Panc1 (cell line): ENCODE results near the gene PSMB7. TPM values are rescaled to one million over a fixed set of nuclear protein-coding genes. Genes with fewer than 3 reads are reported as not detected.

Source experiments
- ATAC-seq: fragments of 200-7000 bp; cut with Tn5 transposase; 2 replicates; pipeline ENCODE4 v1.9.1; 2020; ENCODE audit warnings: mild to moderate bottlenecking, moderate library complexity
- BruUV-seq: library from RNA; stranded (reverse); fragments of 400-500 nt; replicated peaks from 2 replicates; lab custom pipeline; 2021; lab: Mats Ljungman, UMichigan
- CTCF ChIA-PET: fragments of 300-600 bp; sonication (Branson Sonifier 250); formaldehyde crosslinking; loops from one replicate; lab custom pipeline; 2022; ENCODE audit warnings: antibody characterized with exemption; lab: Charles Lee
- POLR2A ChIA-PET: fragments of 300-600 bp; sonication (Branson Sonifier 250); formaldehyde crosslinking; loops from one replicate; lab custom pipeline; 2022; ENCODE audit warnings: antibody characterized with exemption; lab: Charles Lee
- DNase-seq: peaks from one replicate; pipeline ENCODE4 v3.0.0-alpha.2; 2010; ENCODE audit warnings: low read depth, low spot score
- H3K27ac ChIP-seq: 2 replicates; pipeline ENCODE4 v1.5.1; 2011; ENCODE audit warnings: mild to moderate bottlenecking, low read length, inconsistent platforms
- H3K27me3 ChIP-seq: fragments of 200-500 bp; sonication (Bioruptor generic); 2 replicates; pipeline ENCODE4 v1.6.0; 2014; ENCODE audit warnings: low read length, inconsistent platforms; ENCODE audit not compliant: control insufficient read depth, insufficient read depth
- H3K36me3 ChIP-seq: fragments of 200-500 bp; sonication (Bioruptor generic); 2 replicates; pipeline ENCODE4 v1.5.1; 2014; ENCODE audit warnings: inconsistent platforms, mild to moderate bottlenecking, low read length, moderate library complexity; ENCODE audit not compliant: control insufficient read depth, insufficient read depth
- H3K4me1 ChIP-seq: 2 replicates; pipeline ENCODE4 v1.5.1; 2011; ENCODE audit warnings: inconsistent platforms, mild to moderate bottlenecking, low read length, moderate library complexity; ENCODE audit not compliant: control insufficient read depth, insufficient read depth
- H3K4me3 ChIP-seq, 2 experiments: 2 replicates each; pipeline ENCODE4 v1.5.1; 2011 to 2012; ENCODE audit warnings: low read depth in 2 of 2, low read length in 2 of 2, mild to moderate bottlenecking in 2 of 2, inconsistent platforms in 1 of 2, moderate library complexity in 1 of 2
- H3K9me3 ChIP-seq: fragments of 200-500 bp; sonication (Bioruptor generic); 2 replicates; pipeline ENCODE4 v1.5.1; 2014; ENCODE audit warnings: low read depth, mild to moderate bottlenecking, inconsistent platforms, low read length, moderate library complexity; ENCODE audit not compliant: control insufficient read depth, insufficient read depth
- POLR2AphosphoS5 ChIP-seq: IDR thresholded peaks from 2 replicates; pipeline ENCODE4 v1.6.1; 2012; ENCODE audit warnings: mild to moderate bottlenecking, low read depth, low read length, moderate library complexity
- SIN3A ChIP-seq: IDR thresholded peaks from 2 replicates; pipeline ENCODE4 v1.6.1; 2012; ENCODE audit warnings: low read depth, mild to moderate bottlenecking, low read length, moderate library complexity, borderline replicate concordance; ENCODE audit not compliant: insufficient read depth
- TCF7L2 ChIP-seq: IDR thresholded peaks from 2 replicates; pipeline ENCODE4 v1.6.1; 2011; ENCODE audit warnings: mild to moderate bottlenecking, low read depth, low read length, inconsistent platforms
- in situ Hi-C: cut with HindIII; loops from 2 replicates; pipeline ENCODE4 v1.10.0; 2016; ENCODE audit warnings: low sequenced_read_pairs, low pct_unique_long_range_greater_than_20kb
- intact Hi-C: fragments of 100-400 bp; cut with micrococcal nuclease; formaldehyde crosslinking; loops from one replicate; pipeline ENCODE4 v1.10.0; 2022; ENCODE audit not compliant: unreplicated experiment
- total RNA-seq: library from RNA; stranded (reverse); gene quantifications from one replicate; pipeline ENCODE4 v1.2.1, GENCODE V29; 2021; ENCODE audit not compliant: unreplicated experiment
- TF ChIP-seq, protein P1 (sequence below): fragments of 450-650 bp; IDR thresholded peaks from 2 replicates; pipeline ENCODE4 v1.5.1; 2017; ENCODE audit warnings: mild to moderate bottlenecking
- TF ChIP-seq, protein P2 (sequence below), 2 experiments: IDR thresholded peaks; 2 replicates each; pipeline ENCODE4 v1.6.1; 2011 to 2012; ENCODE audit warnings: low read depth in 2 of 2, control low read depth in 1 of 2, low read length in 1 of 2, mild to moderate bottlenecking in 1 of 2, moderate library complexity in 1 of 2; ENCODE audit not compliant: insufficient read depth in 1 of 2

Gene PSMB7
- total RNA-seq, 1 experiment from 2014 or later, result 167 TPM

DNA sequence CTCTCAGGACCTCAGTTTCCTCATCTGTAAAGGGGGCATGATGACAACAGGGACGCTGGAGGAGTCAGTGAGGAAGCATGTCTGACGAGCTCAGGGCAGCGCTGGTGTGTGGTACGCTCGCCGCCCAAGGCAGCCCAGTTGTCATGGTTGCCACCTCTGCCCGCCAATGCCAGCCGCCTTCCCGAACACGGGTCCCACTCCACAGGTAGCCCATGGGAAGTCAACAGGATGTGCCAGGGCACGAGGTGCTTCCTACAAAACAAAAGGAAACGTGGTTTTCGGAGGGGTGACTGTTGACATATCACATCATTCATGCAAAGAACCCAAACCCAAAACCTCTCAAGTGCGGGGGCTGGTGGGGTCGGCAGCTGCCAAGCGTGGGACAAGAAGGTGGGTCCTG lies 99.4 kb downstream of the PSMB7 start:
- BruUV-seq, result no TSS peak
- in situ Hi-C loops, result no loop called here
- ATAC-seq (no peak), DNase-seq (no peak)
- Histone ChIP-seq H3K4me3 (no peak overlapping the region), H3K9me3 (no peaks in the 10 kb centered on the region), H3K27ac (no peak overlapping the region), H3K4me1 (0 out of 2 replicates have a peak, but pooled peaks cover 3% of the 10 kb centered on the region), H3K27me3 (no peaks in the 10 kb centered on the region), H3K36me3 (no peaks in the 10 kb centered on the region; the same call in 1 of the 2 replicates)
- TF ChIP-seq, protein P1, sequence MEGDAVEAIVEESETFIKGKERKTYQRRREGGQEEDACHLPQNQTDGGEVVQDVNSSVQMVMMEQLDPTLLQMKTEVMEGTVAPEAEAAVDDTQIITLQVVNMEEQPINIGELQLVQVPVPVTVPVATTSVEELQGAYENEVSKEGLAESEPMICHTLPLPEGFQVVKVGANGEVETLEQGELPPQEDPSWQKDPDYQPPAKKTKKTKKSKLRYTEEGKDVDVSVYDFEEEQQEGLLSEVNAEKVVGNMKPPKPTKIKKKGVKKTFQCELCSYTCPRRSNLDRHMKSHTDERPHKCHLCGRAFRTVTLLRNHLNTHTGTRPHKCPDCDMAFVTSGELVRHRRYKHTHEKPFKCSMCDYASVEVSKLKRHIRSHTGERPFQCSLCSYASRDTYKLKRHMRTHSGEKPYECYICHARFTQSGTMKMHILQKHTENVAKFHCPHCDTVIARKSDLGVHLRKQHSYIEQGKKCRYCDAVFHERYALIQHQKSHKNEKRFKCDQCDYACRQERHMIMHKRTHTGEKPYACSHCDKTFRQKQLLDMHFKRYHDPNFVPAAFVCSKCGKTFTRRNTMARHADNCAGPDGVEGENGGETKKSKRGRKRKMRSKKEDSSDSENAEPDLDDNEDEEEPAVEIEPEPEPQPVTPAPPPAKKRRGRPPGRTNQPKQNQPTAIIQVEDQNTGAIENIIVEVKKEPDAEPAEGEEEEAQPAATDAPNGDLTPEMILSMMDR, result no peak
- TF ChIP-seq POLR2AphosphoS5 (no peak), SIN3A (no peak), TCF7L2 (no peak)
- TF ChIP-seq, protein P2, sequence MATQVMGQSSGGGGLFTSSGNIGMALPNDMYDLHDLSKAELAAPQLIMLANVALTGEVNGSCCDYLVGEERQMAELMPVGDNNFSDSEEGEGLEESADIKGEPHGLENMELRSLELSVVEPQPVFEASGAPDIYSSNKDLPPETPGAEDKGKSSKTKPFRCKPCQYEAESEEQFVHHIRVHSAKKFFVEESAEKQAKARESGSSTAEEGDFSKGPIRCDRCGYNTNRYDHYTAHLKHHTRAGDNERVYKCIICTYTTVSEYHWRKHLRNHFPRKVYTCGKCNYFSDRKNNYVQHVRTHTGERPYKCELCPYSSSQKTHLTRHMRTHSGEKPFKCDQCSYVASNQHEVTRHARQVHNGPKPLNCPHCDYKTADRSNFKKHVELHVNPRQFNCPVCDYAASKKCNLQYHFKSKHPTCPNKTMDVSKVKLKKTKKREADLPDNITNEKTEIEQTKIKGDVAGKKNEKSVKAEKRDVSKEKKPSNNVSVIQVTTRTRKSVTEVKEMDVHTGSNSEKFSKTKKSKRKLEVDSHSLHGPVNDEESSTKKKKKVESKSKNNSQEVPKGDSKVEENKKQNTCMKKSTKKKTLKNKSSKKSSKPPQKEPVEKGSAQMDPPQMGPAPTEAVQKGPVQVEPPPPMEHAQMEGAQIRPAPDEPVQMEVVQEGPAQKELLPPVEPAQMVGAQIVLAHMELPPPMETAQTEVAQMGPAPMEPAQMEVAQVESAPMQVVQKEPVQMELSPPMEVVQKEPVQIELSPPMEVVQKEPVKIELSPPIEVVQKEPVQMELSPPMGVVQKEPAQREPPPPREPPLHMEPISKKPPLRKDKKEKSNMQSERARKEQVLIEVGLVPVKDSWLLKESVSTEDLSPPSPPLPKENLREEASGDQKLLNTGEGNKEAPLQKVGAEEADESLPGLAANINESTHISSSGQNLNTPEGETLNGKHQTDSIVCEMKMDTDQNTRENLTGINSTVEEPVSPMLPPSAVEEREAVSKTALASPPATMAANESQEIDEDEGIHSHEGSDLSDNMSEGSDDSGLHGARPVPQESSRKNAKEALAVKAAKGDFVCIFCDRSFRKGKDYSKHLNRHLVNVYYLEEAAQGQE (IDR thresholded peaks at IDR 0.05; ENCODE audit: insufficient read depth in 1 of 2, low read depth in 2 of 2, low read length in 1 of 2), result no peak
- POLR2A ChIA-PET, result no interaction called here
- intact Hi-C loops, result loop anchor here (10.0 kb wide), 1 partner anchor 191 kb away; no protein-coding TSS in a partner anchor
- CTCF ChIA-PET, result no interaction called here

DNA sequence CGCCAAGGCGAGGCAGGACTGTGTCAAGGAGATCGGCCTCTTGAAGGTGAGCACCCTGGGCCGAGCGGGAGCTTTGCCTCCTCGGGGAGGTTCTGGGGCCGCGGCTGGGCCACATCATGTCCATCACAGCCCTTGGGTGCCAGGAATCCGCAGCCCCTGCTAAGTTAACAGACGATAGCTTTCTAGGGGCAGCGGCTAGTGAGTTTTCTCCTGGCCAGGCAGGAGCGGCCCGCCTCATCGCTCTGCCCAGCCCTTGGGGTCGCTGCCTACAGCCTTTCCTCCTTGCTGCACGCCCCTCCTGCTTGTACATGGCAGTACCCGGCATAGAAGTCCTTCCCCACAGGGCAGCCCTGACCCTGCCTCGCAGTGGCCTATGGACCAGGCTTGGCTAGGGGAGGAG lies 101.3 kb downstream of the PSMB7 start:
- ATAC-seq (no peak), DNase-seq (no peak)
- H3K27me3 ChIP-seq, result no peaks in the 10 kb centered on the region
- BruUV-seq, result no TSS peak
- no peaks in the 10 kb centered on the region for H3K36me3 ChIP-seq
- TF ChIP-seq, protein P2 (IDR thresholded peaks at IDR 0.05; ENCODE audit: insufficient read depth in 1 of 2, low read depth in 2 of 2, low read length in 1 of 2), result no peak
- TF ChIP-seq, protein P1, result no peak
- no peak for TF ChIP-seq SIN3A
- no peak for TF ChIP-seq POLR2AphosphoS5
- TF ChIP-seq TCF7L2, result no peak
- in situ Hi-C loops, result no loop called here
- ChIA-PET CTCF (no interaction called here), POLR2A (no interaction called here)
- peaks cover 15% of the 10 kb centered on the region for H3K4me1 ChIP-seq
- no peaks in the 10 kb centered on the region for H3K9me3 ChIP-seq
- H3K4me3 ChIP-seq, result no peak overlapping the region
- no peak overlapping the region for H3K27ac ChIP-seq
- intact Hi-C loops, result loop anchor here (10.0 kb wide), 1 partner anchor 189 kb away; no protein-coding TSS in a partner anchor
